NCI-H526 (cell line): ENCODE data around the gene IKZF2.

ENCODE experiments used
- DNase-seq, 2 experiments: peaks; one replicate each; lab custom pipeline; 2025; lab: John Stamatoyannopoulos, UW

IKZF2 gene

DNA sequence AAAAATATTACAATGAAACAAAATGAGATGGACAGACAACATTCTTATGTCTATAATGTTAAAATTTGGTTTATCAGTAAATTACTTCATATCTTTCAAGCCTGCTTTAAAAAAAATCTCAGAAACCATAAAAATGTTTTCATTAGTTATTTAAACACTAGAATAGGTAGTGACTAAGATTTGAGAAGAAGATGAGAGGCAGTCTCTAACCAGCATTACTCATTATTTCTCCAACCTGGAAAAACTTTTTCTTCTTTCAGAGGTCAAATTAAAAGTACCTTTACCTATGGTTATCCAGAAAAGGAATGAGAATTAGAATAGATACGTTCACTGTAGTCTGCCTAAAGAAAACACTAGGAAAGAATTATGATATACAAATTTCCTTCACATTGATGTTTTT lies 50.3 kb downstream of the IKZF2 start:
- no peak for DNase-seq

DNA sequence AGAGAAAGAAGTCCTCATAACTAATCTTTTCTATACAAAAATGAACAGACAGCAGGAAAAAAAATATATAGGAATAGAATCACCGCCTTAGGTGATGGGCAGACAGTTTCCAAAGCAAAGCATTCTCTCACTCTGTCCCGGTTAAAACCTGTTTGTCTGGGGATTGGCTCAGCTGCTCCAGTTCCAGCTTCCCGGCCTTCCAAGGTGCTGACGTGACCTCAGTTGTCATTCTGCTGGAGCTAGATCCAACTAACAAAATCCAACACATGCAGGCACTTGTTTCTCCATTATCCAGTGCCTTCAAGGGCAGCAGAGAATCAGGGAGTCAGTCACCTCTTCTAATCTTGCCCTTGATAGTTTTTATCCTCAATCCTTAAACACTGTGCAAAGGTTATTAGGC lies 52.8 kb downstream of the IKZF2 start:
- no peak for DNase-seq

DNA sequence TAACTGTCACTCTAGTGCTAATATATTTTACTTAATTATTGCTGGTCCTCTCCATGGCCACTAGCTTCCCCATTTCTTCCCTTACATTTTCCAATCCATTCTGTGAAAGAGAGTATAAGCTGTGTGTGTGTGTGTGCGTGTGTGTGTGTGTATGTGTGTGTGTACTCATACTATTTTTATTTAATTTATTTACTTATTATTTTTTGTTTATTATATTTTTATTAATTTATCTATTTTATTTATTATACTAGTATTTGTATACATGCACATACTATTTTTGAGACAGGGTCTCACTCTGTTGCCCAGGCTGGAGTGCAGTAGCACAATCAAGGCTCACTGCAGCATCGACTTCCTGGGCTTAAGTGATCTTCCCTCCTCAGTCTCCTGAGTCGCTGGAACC lies 59.6 kb downstream of the IKZF2 start:
- no peak for DNase-seq

DNA sequence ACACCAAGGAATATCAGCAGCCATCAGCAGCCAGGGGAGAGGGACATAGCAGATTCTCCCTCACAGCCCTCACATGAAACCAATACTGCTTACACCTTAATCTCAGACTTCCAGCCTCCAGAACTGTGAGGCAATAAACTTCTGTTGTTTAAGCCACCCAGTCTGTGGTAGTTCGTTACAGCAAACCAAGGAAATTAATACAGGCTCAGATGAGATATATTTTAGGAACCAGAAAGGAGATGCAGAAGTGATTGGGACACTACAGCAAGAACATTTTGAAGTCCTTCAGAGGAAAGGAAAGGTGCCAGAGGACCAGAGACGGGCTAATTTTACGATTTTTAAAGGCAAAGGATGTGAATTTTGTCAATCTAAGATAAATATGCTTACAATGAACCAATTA lies 60.6 kb downstream of the IKZF2 start:
- DNase-seq: no peak

- no peak for DNase-seq
Observed at GRCh38 chr2:213089438-213089837, 62.0 kb downstream of the IKZF2 start.

DNA sequence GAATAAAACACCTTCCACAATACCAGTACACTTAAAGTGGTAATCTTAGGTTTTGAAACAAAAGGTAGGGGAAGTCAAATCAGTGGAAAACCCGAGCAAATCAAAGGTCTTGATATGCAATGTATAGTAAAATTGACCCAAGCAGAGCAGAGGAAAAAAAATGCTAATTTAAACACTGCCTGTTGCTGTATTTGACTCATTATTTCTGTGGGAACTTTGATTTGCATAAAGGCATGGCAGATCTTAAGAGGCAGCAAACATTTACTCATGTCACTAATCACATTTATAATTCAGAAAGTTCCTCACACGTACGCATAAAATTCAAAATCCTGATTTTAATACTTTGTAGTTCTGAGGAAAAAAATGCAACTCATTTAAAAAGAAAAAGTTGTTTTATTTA lies 64.4 kb downstream of the IKZF2 start:
- peak; percentile 16 to 21 for DNase-seq

- no peak for DNase-seq
Observed at GRCh38 chr2:213086571-213086970, 64.8 kb downstream of the IKZF2 start.

- DNase-seq: no peak
Observed at GRCh38 chr2:213086050-213086449, 65.4 kb downstream of the IKZF2 start.

DNA sequence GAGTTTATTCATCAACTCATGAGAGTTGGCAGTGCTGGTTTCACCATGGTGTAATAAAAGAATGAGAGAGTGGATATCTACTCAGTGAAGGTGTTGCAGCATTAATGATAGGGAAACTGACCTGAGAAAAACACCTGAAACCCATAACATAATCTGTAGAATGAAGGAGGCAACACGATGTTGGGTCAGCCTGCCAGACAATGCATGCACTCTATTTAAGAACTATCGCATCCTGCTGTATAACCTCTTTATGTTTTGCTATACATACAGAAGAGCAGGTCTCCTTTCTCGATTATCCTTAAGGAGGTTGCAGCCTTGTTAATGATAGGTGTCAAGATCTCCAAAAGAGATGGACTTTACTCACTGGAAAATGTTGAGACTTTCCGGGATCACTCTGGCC lies 65.9 kb downstream of the IKZF2 start:
- DNase-seq: no peak

DNA sequence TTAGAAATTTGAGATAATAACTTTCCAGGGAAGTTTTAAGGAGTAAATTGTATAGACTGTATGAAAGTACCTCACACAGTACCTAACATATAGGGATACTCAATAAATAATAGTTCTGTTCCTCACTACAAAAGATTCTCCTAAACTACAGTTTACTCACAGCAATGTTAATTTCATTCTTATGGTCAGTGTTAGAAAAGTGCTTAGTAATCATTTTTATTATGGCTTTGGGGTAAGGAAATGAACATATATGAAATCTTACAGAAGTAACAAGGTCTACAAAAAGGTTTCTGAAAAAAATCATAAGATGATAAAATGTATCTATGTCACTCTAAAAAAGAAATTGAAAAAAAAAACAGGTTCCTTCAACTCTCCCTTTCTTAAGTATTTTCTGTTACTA lies 67.2 kb downstream of the IKZF2 start:
- no peak for DNase-seq

- no peak for DNase-seq
Observed at GRCh38 chr2:213080969-213081617, 70.3 kb downstream of the IKZF2 start.

DNA sequence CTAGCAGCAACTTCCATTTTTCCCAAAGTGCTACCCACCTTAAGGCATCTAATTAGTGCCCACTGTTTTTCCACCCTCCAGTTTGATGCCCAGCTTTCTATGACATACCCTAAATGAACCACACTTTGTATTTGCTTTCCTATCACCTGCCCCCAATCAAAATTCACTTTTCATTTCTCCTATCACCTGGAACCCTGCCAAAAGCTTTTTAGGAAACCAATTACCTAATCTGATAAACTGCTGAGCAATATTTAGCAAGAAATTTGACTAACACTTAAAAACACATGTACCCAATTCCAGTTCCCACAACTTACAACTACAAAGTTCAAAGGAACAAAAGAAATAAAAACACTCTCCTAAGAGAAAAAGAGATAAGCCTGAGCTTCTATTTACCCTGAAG lies 71.7 kb downstream of the IKZF2 start:
- no peak for DNase-seq

- no peak for DNase-seq
Observed at GRCh38 chr2:213078686-213079085, 72.7 kb downstream of the IKZF2 start.

- DNase-seq: no peak
Observed at GRCh38 chr2:213069531-213069930, 81.9 kb downstream of the IKZF2 start.

- no peak for DNase-seq
Observed at GRCh38 chr2:213068676-213069359, 82.6 kb downstream of the IKZF2 start.

GRCh38 chr2:213067888-213068287 lies 83.5 kb downstream of the IKZF2 start:
- DNase-seq: no peak

DNA sequence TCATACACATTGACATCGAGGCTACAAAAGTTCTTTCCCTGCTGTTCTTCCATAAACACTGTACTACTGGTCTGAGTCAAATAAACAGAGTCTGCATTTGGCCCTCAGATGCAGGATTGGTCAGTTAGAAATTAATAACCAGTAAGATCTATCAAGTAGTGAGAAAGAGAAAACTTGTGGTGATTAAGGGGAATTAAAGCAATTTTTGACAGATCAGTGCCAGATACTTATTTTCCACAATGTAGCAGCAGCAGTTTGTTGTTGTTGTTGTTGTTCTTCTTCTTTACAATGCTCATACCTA lies 85.0 kb downstream of the IKZF2 start:
- DNase-seq: no peak

DNA sequence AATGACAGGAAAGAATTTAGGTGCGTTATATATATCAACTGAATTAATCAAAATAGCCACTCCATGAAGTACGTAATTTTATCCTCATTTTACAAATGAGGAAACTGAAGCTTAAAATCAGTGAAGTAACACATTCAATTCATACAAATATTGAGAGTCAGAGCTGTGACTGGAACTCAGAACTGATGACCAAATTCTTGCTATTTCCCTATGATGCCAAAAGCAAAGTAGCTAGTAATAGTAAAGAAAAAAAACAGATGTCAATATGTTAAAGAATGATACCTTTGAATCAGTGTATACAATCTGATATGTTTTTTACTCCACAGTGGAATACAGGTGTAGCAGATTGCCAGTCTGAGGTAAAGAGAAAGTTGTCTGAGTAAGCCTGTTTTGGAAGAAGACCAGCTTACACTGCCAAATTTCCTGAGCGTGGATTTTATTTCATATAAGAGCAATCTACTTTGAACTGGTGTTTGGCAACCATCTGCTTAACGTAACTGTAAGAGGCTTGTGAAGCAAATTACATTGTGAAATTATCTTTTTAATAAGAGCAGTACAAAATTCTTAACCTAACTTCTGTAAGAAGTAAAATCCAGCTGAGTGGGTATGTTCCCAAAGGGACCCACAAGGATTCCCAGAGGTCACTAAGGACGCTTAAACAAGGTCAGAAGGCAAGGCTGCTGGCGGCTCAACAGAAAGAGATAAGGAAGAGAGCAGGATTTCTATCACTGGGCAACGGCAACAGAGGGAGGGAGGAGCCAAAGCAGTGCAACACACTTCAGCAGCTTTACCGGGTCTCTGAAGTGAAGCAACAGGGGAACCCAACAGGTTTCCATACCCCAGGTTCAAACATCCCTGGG lies 85.6 kb downstream of the IKZF2 start:
- DNase-seq: no peak

DNA sequence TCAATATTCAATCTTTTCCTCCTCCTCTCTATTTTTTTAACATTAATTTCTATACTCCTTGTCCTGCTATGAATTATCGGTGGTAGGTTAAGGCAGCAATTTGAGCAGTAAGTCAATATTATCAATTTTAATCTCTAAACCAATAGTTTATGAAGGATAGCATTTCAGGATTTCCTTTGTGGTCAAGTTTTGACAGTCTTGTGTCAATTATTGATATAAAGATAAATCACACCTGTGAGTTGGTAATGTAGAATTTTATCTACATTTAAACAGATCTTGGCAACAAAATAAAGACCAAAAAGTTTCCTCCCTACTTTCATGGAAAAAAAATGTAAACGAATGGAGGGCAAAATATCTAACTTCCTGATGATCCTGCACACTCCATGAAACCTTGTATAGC lies 87.3 kb downstream of the IKZF2 start:
- DNase-seq: no peak

DNA sequence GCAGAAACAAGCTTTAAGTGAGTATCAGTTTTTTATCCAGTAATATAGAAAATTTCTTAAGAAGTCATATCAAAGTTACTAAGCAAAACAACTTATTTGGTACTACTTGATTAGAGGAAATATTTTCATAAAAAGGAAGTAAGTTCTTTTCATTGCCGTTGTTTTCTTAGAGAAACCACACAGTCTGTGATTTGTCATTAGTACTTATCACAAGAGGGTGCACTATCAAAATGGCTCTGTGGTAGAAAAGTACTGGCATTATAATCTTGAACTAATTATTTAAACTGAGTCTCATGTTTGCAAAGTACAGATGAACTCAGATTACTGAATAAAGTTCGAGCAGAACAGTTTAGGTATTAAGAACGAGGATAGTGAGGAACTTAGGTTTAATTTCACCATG lies 93.4 kb downstream of the IKZF2 start:
- no peak for DNase-seq

DNA sequence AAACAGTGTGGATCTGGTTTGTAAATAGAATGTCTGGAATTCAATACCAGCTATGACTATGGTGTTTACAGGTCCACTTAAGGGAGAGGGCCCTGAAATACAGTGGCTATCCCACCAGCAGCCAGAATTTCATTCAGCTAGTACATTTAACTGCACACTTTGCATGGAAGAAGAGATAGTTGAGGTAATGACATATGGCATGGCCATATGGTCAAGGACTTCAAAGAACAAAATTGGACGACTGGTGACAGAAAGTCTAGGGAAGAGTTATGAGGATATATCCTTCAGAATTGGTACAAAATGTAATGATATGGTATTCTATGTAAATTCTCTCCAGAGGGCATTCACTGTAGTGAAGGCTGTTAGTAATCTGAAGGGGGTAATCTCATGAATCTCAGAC lies 105.0 kb downstream of the IKZF2 start:
- no peak for DNase-seq

- no peak for DNase-seq
Observed at GRCh38 chr2:213043566-213043965, 107.8 kb downstream of the IKZF2 start.

DNA sequence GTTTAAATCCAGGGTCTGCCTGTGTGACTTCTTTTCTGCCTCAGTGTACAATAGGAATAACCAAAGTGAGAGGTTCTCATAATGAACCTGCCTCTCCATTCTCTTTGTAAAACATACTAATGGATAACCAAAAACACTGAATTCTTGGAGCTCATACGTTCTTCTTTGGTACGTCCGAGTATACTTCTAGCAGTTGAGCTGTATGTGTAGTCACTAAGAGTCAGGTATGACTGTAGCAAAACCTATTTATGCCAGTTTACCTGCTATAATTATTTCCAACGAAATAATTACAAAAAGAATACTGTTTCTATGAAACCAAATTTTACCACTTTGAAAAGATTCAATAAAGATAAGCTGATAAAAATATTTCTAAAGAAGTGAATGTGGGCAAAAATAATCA lies 109.2 kb downstream of the IKZF2 start:
- no peak for DNase-seq
